HL-60/S4 treated with retinoic acid at 250 ng/mL for 4 days and 3 days (cell line): ENCODE data around the gene ATP13A1.
"Not testable (repeated sequence)": the region's sequence is repeated elsewhere in the genome, so short reads cannot be mapped to it uniquely, and the experiment has no call there.

Experiments used
- in situ Hi-C: fragments of 300-500 bp; cut with MboI; formaldehyde crosslinking; loops from 2 replicates; pipeline ENCODE4 v1.7.0; 2022; ENCODE audit warnings: low sequenced_read_pairs

The ATP13A1 gene

GRCh38 chr19:19663256-19664120, at the start of gene ATP13A1:
ATP13A1 (minus strand) TSS chr19:19663676; CDS start chr19:19663666, 10 bp downstream.
- in situ Hi-C loops = no loop called here

- in situ Hi-C loops = no loop called here
Observed at GRCh38 chr19:19711934-19712828, 48.7 kb upstream of the ATP13A1 start.

GRCh38 chr19:19711306-19711933, 47.9 kb upstream of the ATP13A1 start:
- in situ Hi-C loops = no loop called here

DNA sequence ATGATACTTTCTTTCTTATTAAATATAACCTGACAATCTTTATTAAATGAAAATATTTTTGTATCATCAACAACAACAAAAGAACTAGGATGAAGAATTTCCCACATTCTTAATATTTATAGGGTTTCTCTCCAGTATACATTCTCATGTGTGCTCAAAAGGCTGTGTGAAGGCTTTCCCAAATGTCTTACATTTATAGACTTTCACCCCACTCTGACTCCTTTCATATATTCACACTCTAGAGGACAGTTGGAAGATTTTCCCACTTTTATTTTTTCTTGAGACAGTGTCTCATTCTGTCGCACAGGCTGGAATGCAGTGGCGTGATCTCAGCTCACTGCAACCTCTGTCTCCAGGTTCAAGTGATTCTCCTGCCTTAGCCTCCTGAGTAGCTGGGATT, 47.0 kb upstream of the ATP13A1 start:
- in situ Hi-C loops = no loop called here

DNA sequence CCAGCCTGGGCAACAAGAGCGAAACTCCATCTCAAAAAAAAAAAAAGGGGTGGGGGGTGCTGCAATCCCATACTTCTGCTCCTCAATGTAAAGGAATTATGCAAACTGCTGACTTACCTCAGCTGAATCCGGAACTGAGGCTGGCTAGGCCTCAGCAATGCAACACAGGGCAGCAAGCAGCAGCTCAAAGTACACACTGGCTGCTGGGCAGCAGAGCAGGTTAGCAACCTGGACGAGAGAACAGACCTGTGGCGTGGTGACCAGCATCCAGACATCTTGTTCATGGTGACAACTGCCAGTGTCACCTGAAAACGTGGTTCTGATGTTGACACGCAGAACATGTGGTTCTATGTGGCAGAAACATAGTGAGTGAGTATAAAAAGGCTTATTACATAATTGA, 41.4 kb upstream of the ATP13A1 start:
- in situ Hi-C loops = no loop called here

- in situ Hi-C loops = not testable (repeated sequence)
Observed at GRCh38 chr19:19700493-19700892, 37.0 kb upstream of the ATP13A1 start.

GRCh38 chr19:19697589-19697988, 34.1 kb upstream of the ATP13A1 start:
- in situ Hi-C loops = no loop called here

DNA sequence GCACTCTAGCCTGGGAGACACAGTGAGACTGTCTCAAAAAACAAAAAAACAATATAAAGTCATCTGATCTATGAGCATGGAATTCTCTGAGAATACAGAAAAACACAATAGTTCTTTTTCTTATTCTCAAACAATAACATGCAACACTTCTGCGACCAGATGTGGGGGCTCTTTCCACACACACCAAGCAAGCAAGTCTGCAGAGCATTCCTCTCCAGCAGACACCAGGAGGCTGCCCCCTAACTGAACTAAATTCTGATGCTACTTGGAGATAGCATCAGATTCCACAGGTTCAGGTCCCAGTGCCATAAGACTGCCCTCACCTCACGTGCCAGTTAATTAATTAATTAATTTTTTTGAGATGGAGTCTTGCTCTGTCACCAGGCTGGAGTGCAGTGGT, 32.9 kb upstream of the ATP13A1 start:
- in situ Hi-C loops = no loop called here

DNA sequence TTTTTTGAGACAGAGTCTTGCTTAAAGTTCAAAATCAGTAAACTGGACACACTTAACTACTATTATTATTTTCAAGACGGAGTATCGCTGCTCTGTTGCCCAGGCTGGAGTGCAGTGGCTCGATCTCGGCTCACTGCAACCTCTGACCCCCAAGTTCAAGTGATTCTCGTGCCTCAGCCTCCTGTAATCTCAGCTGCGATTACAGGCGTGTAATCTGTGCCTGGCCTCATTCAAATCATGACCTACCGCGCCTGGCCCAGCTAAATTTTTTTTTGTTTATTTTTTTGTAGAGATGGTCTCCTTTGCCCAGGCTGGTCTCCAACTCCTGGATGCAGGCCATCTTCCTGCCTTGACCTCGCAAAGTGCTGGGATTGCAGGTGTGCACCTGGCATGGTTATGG, 28.2 kb upstream of the ATP13A1 start:
- in situ Hi-C loops = no loop called here

DNA sequence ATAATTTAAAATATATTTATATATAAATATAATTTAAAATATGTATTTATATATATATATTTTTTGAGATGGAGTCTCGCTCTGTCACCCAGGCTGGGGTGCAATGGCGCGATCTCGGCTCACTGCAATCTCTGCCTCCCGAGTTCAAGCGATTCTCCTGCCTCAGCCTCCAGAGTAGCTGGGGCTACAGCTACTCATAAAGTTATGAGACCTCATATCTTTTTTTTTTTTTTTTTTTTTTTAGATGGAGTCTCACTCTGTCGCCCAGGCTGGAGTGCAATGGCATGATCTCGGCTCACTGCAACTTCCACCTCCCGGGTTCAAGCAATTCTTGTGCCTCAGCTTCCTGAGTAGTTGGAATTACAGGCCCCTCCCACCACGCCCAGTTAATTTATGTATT, 25.5 kb upstream of the ATP13A1 start:
- in situ Hi-C loops = not testable (repeated sequence)

- in situ Hi-C loops = no loop called here
Observed at GRCh38 chr19:19687090-19687489, 23.6 kb upstream of the ATP13A1 start.

GRCh38 chr19:19686580-19686979, 23.1 kb upstream of the ATP13A1 start:
- in situ Hi-C loops = no loop called here

- in situ Hi-C loops = not testable (repeated sequence)
Observed at GRCh38 chr19:19686119-19686518, 22.6 kb upstream of the ATP13A1 start.

DNA sequence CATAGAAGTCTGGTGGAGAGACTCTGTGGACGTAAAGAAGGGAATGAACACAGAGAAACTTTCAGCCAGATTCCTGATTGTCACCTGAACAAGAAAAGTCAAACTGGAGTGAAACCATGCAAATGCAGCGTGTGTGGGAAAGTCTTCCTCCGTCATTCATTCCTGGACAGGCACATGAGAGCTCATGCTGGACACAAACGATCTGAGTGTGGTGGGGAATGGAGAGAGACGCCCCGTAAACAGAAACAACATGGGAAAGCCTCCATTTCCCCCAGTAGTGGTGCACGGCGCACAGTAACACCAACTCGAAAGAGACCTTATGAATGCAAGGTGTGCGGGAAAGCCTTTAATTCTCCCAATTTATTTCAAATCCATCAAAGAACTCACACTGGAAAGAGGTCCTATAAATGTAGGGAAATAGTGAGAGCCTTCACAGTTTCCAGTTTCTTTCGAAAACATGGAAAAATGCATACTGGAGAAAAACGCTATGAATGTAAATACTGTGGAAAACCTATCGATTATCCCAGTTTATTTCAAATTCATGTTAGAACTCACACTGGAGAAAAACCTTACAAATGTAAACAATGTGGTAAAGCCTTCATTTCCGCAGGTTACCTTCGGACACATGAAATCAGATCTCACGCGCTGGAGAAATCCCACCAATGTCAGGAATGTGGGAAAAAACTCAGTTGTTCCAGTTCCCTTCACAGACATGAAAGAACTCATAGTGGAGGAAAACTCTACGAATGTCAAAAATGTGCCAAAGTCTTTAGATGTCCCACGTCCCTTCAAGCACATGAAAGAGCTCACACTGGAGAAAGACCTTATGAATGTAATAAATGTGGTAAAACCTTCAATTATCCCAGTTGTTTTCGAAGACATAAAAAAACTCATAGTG, 15.9 kb upstream of the ATP13A1 start:
- in situ Hi-C loops = no loop called here

GRCh38 chr19:19677579-19677978, 14.1 kb upstream of the ATP13A1 start:
- in situ Hi-C loops = no loop called here

GRCh38 chr19:19674315-19674714, 10.8 kb upstream of the ATP13A1 start:
- in situ Hi-C loops = no loop called here

DNA sequence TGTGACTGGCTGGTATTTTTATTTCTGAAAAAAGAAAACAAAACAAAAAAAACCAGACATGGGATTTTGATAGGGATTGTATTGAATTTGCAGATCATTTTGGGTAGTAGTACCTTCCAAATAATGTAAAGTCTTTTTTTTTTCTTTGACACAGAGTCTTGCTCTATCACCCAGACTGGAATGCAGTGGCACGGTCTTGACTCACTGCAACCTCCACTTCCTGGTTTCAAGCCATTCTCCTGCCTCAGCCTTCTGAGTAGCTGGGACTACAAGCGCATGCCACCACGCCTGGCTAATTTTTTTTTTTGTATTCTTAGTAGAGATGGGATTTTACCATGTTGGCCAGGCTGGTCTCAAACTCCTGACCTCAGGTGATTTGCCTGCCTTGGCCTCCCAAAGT, 9.3 kb upstream of the ATP13A1 start:
- in situ Hi-C loops = no loop called here

DNA sequence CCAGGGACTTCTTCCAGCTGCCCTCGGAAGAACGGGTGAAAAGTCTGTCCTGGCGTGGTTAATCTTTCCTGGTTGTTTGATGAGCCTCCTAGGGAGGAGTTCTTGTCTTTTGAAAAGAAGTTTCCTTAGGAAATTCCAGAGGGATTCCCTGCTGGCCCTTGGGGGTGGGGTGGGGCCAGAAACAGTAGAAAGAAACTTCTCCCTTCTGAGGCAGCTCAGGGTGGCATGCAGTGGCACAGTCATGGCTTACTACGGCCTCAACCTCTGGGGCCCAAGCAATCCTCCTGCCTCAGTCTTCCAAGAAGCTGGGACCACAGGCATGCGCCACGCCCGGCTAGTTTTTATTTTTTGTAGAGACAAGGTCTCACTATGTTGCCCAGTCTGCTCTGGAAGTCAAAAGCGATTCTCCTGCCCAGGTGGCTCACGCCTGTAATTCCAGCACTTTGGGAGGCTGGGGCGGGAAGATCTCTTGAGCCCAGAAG, 6.6 kb upstream of the ATP13A1 start:
- in situ Hi-C loops = no loop called here

GRCh38 chr19:19668230-19669012, 4.9 kb upstream of the ATP13A1 start, which contains the start of gene ZNF101:
ZNF101 (plus strand) TSS chr19:19668839; CDS start chr19:19668964, 125 bp downstream.
- in situ Hi-C loops = no loop called here
